Peyer's patch (tissue), 4 donors: ENCODE data around the gene RGMA.

Experiments
- CTCF ChIP-seq, 6 experiments: fragments of 450-650 bp in 4 of 6; fragments of 200-600 bp in 2 of 6; sonication (generic) in 1 of 6; IDR thresholded peaks; one replicate each; pipeline ENCODE4 v1.5.1; 2017 to 2019; ENCODE audit warnings: antibody characterized with exemption in 6 of 6, mild to moderate bottlenecking in 3 of 6, moderate library complexity in 1 of 6
- POLR2A ChIP-seq, 2 donors: fragments of 450-650 bp; IDR thresholded peaks; one replicate each; pipeline ENCODE4 v1.5.1; 2017; ENCODE audit warnings: antibody characterized with exemption in 2 of 2, mild to moderate bottlenecking in 2 of 2, moderate library complexity in 2 of 2

GRCh38 chr15:93046721-93047120 is 42.3 kb downstream of the RGMA start:
- TF ChIP-seq CTCF (IDR thresholded peaks at IDR 0.05) (no peak), POLR2A (IDR thresholded peaks at IDR 0.05) (no peak)
